ENCODE data around the gene RAD51.

Gene RAD51

GRCh38 chr15:40696228-40696627 lies 1.3 kb downstream of the RAD51 start:
- Histone ChIP-seq H3K27ac (ENCODE audit: low read length) (peak overlapping the region; percentile 93), H3K9ac (ENCODE audit: low read depth, low read length) (peak overlapping the region; percentile 73)

DNA sequence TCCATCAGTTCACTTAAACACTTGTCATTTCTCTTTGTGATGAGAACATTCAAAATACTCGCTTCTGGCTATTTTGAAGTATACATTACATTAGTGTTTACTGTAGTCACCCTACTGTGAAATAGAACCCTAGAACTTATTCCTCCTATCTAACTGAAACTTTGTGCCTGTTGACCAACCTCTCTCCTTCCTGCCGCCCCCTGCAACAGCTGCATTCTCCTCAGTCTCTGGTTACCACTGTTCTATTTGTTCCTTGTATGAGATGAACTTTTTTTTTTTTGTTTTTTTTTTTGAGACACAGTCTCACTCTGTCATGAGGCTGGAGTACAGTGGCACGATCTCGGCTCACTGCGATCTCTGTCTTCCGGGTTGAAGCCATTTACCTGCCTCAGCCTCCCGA lies 2.9 kb downstream of the RAD51 start:
- TF ChIP-seq, protein P1, sequence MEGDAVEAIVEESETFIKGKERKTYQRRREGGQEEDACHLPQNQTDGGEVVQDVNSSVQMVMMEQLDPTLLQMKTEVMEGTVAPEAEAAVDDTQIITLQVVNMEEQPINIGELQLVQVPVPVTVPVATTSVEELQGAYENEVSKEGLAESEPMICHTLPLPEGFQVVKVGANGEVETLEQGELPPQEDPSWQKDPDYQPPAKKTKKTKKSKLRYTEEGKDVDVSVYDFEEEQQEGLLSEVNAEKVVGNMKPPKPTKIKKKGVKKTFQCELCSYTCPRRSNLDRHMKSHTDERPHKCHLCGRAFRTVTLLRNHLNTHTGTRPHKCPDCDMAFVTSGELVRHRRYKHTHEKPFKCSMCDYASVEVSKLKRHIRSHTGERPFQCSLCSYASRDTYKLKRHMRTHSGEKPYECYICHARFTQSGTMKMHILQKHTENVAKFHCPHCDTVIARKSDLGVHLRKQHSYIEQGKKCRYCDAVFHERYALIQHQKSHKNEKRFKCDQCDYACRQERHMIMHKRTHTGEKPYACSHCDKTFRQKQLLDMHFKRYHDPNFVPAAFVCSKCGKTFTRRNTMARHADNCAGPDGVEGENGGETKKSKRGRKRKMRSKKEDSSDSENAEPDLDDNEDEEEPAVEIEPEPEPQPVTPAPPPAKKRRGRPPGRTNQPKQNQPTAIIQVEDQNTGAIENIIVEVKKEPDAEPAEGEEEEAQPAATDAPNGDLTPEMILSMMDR (IDR thresholded peaks at IDR 0.05; ENCODE audit: borderline replicate concordance, extremely low read depth, low read length, poor library complexity, severe bottlenecking) = no peak
- TF ChIP-seq EZH2 (IDR thresholded peaks at IDR 0.05; ENCODE audit: borderline replicate concordance, low read depth, low read length, severe bottlenecking) = no peak
- Histone ChIP-seq H3K4me2 (ENCODE audit: insufficient read depth, low read length) (peak overlapping the region; percentile 46; the same call in 1 of the 2 replicates), H2AFZ (ENCODE audit: low read depth, low read length) (no peak overlapping the region), H3K9me3 (ENCODE audit: insufficient read depth, low read length, severe bottlenecking) (no peaks in the 10 kb centered on the region), H3K27ac (ENCODE audit: low read length) (no peak overlapping the region), H4K20me1 (ENCODE audit: insufficient read depth, low read length) (peaks cover 22% of the 10 kb centered on the region; the same call in 1 of the 2 replicates), H3K4me1 (ENCODE audit: insufficient read depth, low read length) (peaks cover 36% of the 10 kb centered on the region), H3K27me3 (ENCODE audit: insufficient read depth, low read length, poor library complexity) (no peaks in the 10 kb centered on the region), H3K36me3 (ENCODE audit: insufficient read depth, low read length) (peaks cover 57% of the 10 kb centered on the region), H3K9ac (ENCODE audit: low read depth, low read length) (no peak overlapping the region), H3K4me3 (ENCODE audit: low read depth in 1 of 2, low read length in 2 of 2) (no peak overlapping the region; a peak in 1 of 4 replicates), H3K79me2 (ENCODE audit: insufficient read depth, low read length) (peaks cover 77% of the 10 kb centered on the region)
- no peak for ATAC-seq (ENCODE audit: insufficient read depth, low read depth)
- no peak for DNase-seq

More at GRCh38 chr15:40696228-40696627, 1.3 kb downstream of the RAD51 start:
- H4K20me1 ChIP-seq (ENCODE audit: insufficient read depth, low read length) = peaks cover 22% of the 10 kb centered on the region; the same call in 1 of the 2 replicates
- no peak overlapping the region for H2AFZ ChIP-seq (ENCODE audit: low read depth, low read length)
- peaks cover 42% of the 10 kb centered on the region for H3K36me3 ChIP-seq (ENCODE audit: insufficient read depth, low read length)
- peaks cover 66% of the 10 kb centered on the region for H3K79me2 ChIP-seq (ENCODE audit: insufficient read depth, low read length)
- TF ChIP-seq EZH2 (IDR thresholded peaks at IDR 0.05; ENCODE audit: borderline replicate concordance, low read depth, low read length, severe bottlenecking) = no peak
- TF ChIP-seq, protein P1 (IDR thresholded peaks at IDR 0.05; ENCODE audit: borderline replicate concordance, extremely low read depth, low read length, poor library complexity, severe bottlenecking) = no peak
- H3K27me3 ChIP-seq (ENCODE audit: insufficient read depth, low read length, poor library complexity) = no peaks in the 10 kb centered on the region
- peak overlapping the region; percentile 28 to 66; a peak in 3 of 4 replicates for H3K4me3 ChIP-seq (ENCODE audit: low read depth in 1 of 2, low read length in 2 of 2)
- H3K9me3 ChIP-seq (ENCODE audit: insufficient read depth, low read length, severe bottlenecking) = no peaks in the 10 kb centered on the region
- ATAC-seq (ENCODE audit: insufficient read depth, low read depth) = no peak
- H3K4me2 ChIP-seq (ENCODE audit: insufficient read depth, low read length) = peak overlapping the region; percentile 78
- DNase-seq = no peak
- peaks cover 36% of the 10 kb centered on the region for H3K4me1 ChIP-seq (ENCODE audit: insufficient read depth, low read length)

GRCh38 chr15:40702077-40702476 lies 7.1 kb downstream of the RAD51 start:
- Histone ChIP-seq H3K4me2 (ENCODE audit: insufficient read depth, low read length) (no peak overlapping the region), H3K79me2 (ENCODE audit: insufficient read depth, low read length) (peaks cover 53% of the 10 kb centered on the region), H3K27me3 (ENCODE audit: insufficient read depth, low read length, poor library complexity) (no peaks in the 10 kb centered on the region), H3K36me3 (ENCODE audit: insufficient read depth, low read length) (peaks cover 85% of the 10 kb centered on the region), H3K9me3 (ENCODE audit: insufficient read depth, low read length, severe bottlenecking) (no peaks in the 10 kb centered on the region), H2AFZ (ENCODE audit: low read depth, low read length) (no peak overlapping the region), H4K20me1 (ENCODE audit: insufficient read depth, low read length) (peaks cover 16% of the 10 kb centered on the region; the same call in 1 of the 2 replicates), H3K4me1 (ENCODE audit: insufficient read depth, low read length) (peaks cover 15% of the 10 kb centered on the region), H3K9ac (ENCODE audit: low read depth, low read length) (no peak overlapping the region), H3K4me3 (ENCODE audit: low read depth in 1 of 2, low read length in 2 of 2) (no peak overlapping the region), H3K27ac (ENCODE audit: low read length) (no peak overlapping the region)
- no peak for ATAC-seq (ENCODE audit: insufficient read depth, low read depth)
- DNase-seq = no peak
- TF ChIP-seq, protein P1 (IDR thresholded peaks at IDR 0.05; ENCODE audit: borderline replicate concordance, extremely low read depth, low read length, poor library complexity, severe bottlenecking) = peak; percentile 30
- TF ChIP-seq EZH2 (IDR thresholded peaks at IDR 0.05; ENCODE audit: borderline replicate concordance, low read depth, low read length, severe bottlenecking) = no peak
